GM12878 (cell line): ENCODE measurements around the gene PACS2. TPM values are rescaled to one million over a fixed set of nuclear protein-coding genes. Genes with fewer than 3 reads are reported as not detected.

ENCODE experiments used
- ATAC-seq: fragments of 200-7000 bp; cut with Tn5 transposase; 3 replicates; pipeline ENCODE4 v1.9.1; 2020; ENCODE audit warnings: mild to moderate bottlenecking, moderate library complexity
- BruUV-seq: library from RNA; stranded (reverse); fragments of 400-500 nt; replicated peaks from 2 replicates; lab custom pipeline; 2021; lab: Mats Ljungman, UMichigan
- CTCF ChIA-PET: fragments of 300-600 bp; sonication (Branson Sonifier 250); formaldehyde crosslinking; extraction: SDS; loops from one replicate; lab custom pipeline; 2021; ENCODE audit warnings: inconsistent platforms; lab: Yijun Ruan, JAX
- POLR2A ChIA-PET: fragments of 350-600 bp; formaldehyde crosslinking; extraction: SDS; loops from one replicate; lab custom pipeline; 2021; ENCODE audit warnings: inconsistent platforms; lab: Charles Lee
- RAD21 ChIA-PET: fragments of 300-600 bp; sonication (Branson Sonifier 250); formaldehyde crosslinking; loops from one replicate; lab custom pipeline; 2023; ENCODE audit warnings: antibody characterized with exemption; ENCODE audit not compliant: unreplicated experiment; lab: Charles Lee
- SMC1A ChIA-PET: fragments of 300-600 bp; sonication (Branson Sonifier 250); formaldehyde crosslinking; loops from one replicate; lab custom pipeline; 2023; ENCODE audit not compliant: unreplicated experiment, uncharacterized antibody; lab: Charles Lee
- DNase-seq: peaks from one replicate; pipeline ENCODE4 v3.0.0-alpha.2; 2011; ENCODE audit warnings: low read depth, low spot score
- FAIRE-seq: peaks from 3 replicates; lab custom pipeline; 2011; peaks lifted over from hg19 to GRCh38; lab: Jason Lieb, UNC
- H2AFZ ChIP-seq: 2 replicates; pipeline ENCODE4 v1.6.0; 2011; ENCODE audit warnings: low read depth, low read length, control low read depth; ENCODE audit not compliant: control insufficient read depth
- H3K27ac ChIP-seq: 2 replicates; pipeline ENCODE4 v1.5.1; 2011; ENCODE audit warnings: control low read depth; ENCODE audit not compliant: control insufficient read depth, insufficient read depth
- H3K27me3 ChIP-seq, 2 experiments: replicated peaks in 1 of 2; 2 replicates each; pipeline versions ENCODE4 v1.6.0 to v1.6.1; 2011; ENCODE audit warnings: low read length in 1 of 2; ENCODE audit not compliant: control insufficient read depth in 2 of 2, insufficient read depth in 2 of 2
- H3K36me3 ChIP-seq, 2 experiments: 2 replicates each; pipeline ENCODE4 v1.5.1; 2011; ENCODE audit warnings: low read length in 1 of 2; ENCODE audit not compliant: control insufficient read depth in 2 of 2, insufficient read depth in 2 of 2
- H3K4me1 ChIP-seq: 2 replicates; pipeline ENCODE4 v1.6.1; 2011; ENCODE audit warnings: mild to moderate bottlenecking, low read length, moderate library complexity, mixed read lengths; ENCODE audit not compliant: control insufficient read depth, insufficient read depth
- H3K4me2 ChIP-seq: 2 replicates; pipeline ENCODE4 v1.6.0; 2011; ENCODE audit warnings: control low read depth; ENCODE audit not compliant: control insufficient read depth, insufficient read depth
- H3K4me3 ChIP-seq: fragments of 200-600 bp; sonication (generic); 2 replicates; pipeline ENCODE4 v1.5.1; 2016
- H3K79me2 ChIP-seq: 2 replicates; pipeline ENCODE4 v1.6.0; 2011; ENCODE audit warnings: low read length; ENCODE audit not compliant: control insufficient read depth, insufficient read depth
- H3K9ac ChIP-seq: 2 replicates; pipeline ENCODE4 v1.8.0; 2011; ENCODE audit warnings: low read length, control low read depth, mixed read lengths; ENCODE audit not compliant: control insufficient read depth, insufficient read depth
- H3K9me3 ChIP-seq: replicated peaks from 3 replicates; pipeline ENCODE4 v1.5.1; 2011; ENCODE audit warnings: mild to moderate bottlenecking, low read length; ENCODE audit not compliant: control insufficient read depth, insufficient read depth
- H4K20me1 ChIP-seq: 2 replicates; pipeline ENCODE4 v1.6.0; 2011; ENCODE audit not compliant: control insufficient read depth, insufficient read depth
- BCL11A ChIP-seq: IDR thresholded peaks from 2 replicates; pipeline ENCODE4 v1.6.1; 2011; ENCODE audit warnings: low read depth, low read length
- BMI1 ChIP-seq: fragments of 450-650 bp; IDR thresholded peaks from 2 replicates; pipeline ENCODE4 v1.6.1; 2016; ENCODE audit warnings: mild to moderate bottlenecking, moderate library complexity, borderline replicate concordance
- CHD4 ChIP-seq: fragments of 200-600 bp; sonication (generic); IDR thresholded peaks from 2 replicates; pipeline ENCODE4 v1.6.1; 2016; ENCODE audit warnings: mild to moderate bottlenecking
- FOXK2 ChIP-seq: fragments of 450-650 bp; IDR thresholded peaks from 2 replicates; pipeline ENCODE4 v1.6.1; 2017; ENCODE audit warnings: mild to moderate bottlenecking, moderate library complexity
- MTA2 ChIP-seq: fragments of 450-650 bp; IDR thresholded peaks from 2 replicates; pipeline ENCODE4 v1.6.1; 2016; ENCODE audit warnings: low read depth, mild to moderate bottlenecking, moderate library complexity
- MYC ChIP-seq: IDR thresholded peaks from 2 replicates; pipeline ENCODE4 v1.6.1; 2011; ENCODE audit warnings: mild to moderate bottlenecking, low read length, moderate library complexity, inconsistent platforms; ENCODE audit not compliant: insufficient read depth, insufficient replicate concordance, insufficient read length, severe bottlenecking
- NR2F1 ChIP-seq: fragments of 450-650 bp; conservative IDR thresholded peaks from 2 replicates; pipeline ENCODE4 v1.6.1; 2017; ENCODE audit warnings: mild to moderate bottlenecking
- POLR2AphosphoS5 ChIP-seq: IDR thresholded peaks from 2 replicates; pipeline ENCODE4 v1.6.1; 2011; ENCODE audit warnings: mild to moderate bottlenecking, low read length, inconsistent platforms
- SMARCA5 ChIP-seq: fragments of 450-650 bp; IDR thresholded peaks from 2 replicates; pipeline ENCODE4 v1.6.1; 2017; ENCODE audit warnings: mild to moderate bottlenecking
- WRNIP1 ChIP-seq: IDR thresholded peaks from 2 replicates; pipeline ENCODE4 v1.6.1; 2011; ENCODE audit warnings: low read depth, low read length, improper control_type of control experiment, borderline replicate concordance
- YBX1 ChIP-seq: fragments of 450-650 bp; IDR thresholded peaks from 2 replicates; pipeline ENCODE4 v1.6.1; 2016; ENCODE audit warnings: antibody characterized with exemption
- WGBS: methylation state at CpG from one replicate; pipeline ENCODE4 v1.1.6; 2016; ENCODE audit warnings: low lambda C conversion rate; ENCODE audit not compliant: insufficient replicate concordance, insufficient coverage; ENCODE audit errors: missing lambda C conversion rate; 5-methylcytosine and 5-hydroxymethylcytosine counted together
- in situ Hi-C: fragments of 300-500 bp; cut with MboI; formaldehyde crosslinking; loops from 9 replicates; pipeline ENCODE4 v1.14.3; 2018; ENCODE audit warnings: mixed read lengths
- intact Hi-C: fragments of 100-400 bp; cut with micrococcal nuclease; formaldehyde crosslinking; loops from one replicate; pipeline ENCODE4 v1.14.2; 2022; ENCODE audit not compliant: unreplicated experiment
- polyA plus RNA-seq, 11 experiments: library from polyadenylated mRNA; depleted of rRNA in 4 of 11; unstranded in 6 of 11; stranded (reverse) in 5 of 11; fragments of >200 nt; fragmentation: Nextera tagmentation in 4 of 11; fragmentation: Illumina TruSeq in 1 of 11; extraction: Ambion mirVana in 4 of 11; extraction: Trizol in 1 of 11; gene quantifications; 1 replicate in 1 of 11; 2 replicates in 10 of 11; pipeline versions ENCODE4 v1.2.1 to v1.2.3, GENCODE V29; 2011 to 2016; ENCODE audit warnings: inconsistent platforms in 2 of 11, missing spikeins in 2 of 11, low read depth in 1 of 11
- total RNA-seq, 4 experiments: library from RNA; depleted of rRNA in 3 of 4; stranded (reverse); fragments of >200 nt in 3 of 4; fragmentation: Illumina TruSeq in 1 of 4; extraction: Trizol in 1 of 4; gene quantifications; 2 replicates each; pipeline versions ENCODE4 v1.2.1 to v1.2.3, GENCODE V29; 2013 to 2021
- TF ChIP-seq, protein P1 (sequence below): fragments of 450-650 bp; conservative IDR thresholded peaks from 2 replicates; pipeline ENCODE4 v1.6.1; 2017; ENCODE audit warnings: mild to moderate bottlenecking, moderate library complexity
- TF ChIP-seq, protein P2 (sequence below): fragments of 450-650 bp; IDR thresholded peaks from 2 replicates; pipeline ENCODE4 v1.6.1; 2016; ENCODE audit warnings: mild to moderate bottlenecking

Gene PACS2
- total and polyA plus RNA-seq, 10 of the 15 experiments (the other 5 are each of a cell fraction or from before 2014, with no cell fraction given): 0.21 to 37.3 (median 9.4) TPM

DNA sequence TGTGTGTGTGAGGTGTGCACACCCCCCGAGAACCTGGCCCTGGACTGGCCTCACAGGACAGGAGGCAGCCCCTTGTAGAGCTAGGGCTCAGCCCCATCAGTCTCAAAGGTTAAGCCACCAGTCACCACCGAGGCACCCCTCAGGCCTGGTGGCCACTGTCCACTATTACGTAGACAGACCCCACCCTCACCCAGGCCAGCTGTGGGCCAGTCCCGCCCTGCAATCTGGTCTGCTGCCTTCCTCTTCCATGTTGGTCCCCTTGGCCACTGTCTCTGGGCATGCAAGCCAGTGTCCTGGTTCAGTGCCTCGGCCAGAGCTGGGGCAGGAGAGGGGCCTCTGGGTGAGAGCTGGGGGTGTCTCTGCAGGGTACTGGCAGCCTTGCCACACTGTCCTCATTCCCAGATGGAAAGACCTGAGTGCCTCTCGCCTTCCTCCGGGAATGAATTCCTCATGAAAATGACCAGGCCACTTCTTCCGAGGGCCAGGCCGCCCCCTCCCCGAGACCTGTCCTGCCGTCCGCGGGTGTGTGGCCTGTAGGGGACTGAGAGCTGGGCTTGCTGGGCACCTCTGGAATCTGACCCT is 82.9 kb downstream of the PACS2 start:
- TF ChIP-seq POLR2AphosphoS5: no peak
- no peak for TF ChIP-seq BCL11A
- TF ChIP-seq YBX1: no peak
- TF ChIP-seq, protein P1, sequence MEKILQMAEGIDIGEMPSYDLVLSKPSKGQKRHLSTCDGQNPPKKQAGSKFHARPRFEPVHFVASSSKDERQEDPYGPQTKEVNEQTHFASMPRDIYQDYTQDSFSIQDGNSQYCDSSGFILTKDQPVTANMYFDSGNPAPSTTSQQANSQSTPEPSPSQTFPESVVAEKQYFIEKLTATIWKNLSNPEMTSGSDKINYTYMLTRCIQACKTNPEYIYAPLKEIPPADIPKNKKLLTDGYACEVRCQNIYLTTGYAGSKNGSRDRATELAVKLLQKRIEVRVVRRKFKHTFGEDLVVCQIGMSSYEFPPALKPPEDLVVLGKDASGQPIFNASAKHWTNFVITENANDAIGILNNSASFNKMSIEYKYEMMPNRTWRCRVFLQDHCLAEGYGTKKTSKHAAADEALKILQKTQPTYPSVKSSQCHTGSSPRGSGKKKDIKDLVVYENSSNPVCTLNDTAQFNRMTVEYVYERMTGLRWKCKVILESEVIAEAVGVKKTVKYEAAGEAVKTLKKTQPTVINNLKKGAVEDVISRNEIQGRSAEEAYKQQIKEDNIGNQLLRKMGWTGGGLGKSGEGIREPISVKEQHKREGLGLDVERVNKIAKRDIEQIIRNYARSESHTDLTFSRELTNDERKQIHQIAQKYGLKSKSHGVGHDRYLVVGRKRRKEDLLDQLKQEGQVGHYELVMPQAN: no peak
- TF ChIP-seq BMI1: no peak
- no peak for TF ChIP-seq NR2F1
- TF ChIP-seq, protein P2, sequence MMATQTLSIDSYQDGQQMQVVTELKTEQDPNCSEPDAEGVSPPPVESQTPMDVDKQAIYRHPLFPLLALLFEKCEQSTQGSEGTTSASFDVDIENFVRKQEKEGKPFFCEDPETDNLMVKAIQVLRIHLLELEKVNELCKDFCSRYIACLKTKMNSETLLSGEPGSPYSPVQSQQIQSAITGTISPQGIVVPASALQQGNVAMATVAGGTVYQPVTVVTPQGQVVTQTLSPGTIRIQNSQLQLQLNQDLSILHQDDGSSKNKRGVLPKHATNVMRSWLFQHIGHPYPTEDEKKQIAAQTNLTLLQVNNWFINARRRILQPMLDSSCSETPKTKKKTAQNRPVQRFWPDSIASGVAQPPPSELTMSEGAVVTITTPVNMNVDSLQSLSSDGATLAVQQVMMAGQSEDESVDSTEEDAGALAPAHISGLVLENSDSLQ: no peak
- no peak for TF ChIP-seq WRNIP1
- TF ChIP-seq CHD4: no peak
- no peak for TF ChIP-seq MTA2
- TF ChIP-seq FOXK2: no peak
- no peak for TF ChIP-seq SMARCA5
- no peak for TF ChIP-seq MYC
- peaks cover 1 to 12% of the 10 kb centered on the region in 2 experiments; a peak in 3 of 4 replicates for H3K36me3 ChIP-seq
- in situ Hi-C loops (no loop called here), intact Hi-C loops (no loop called here)
- peak overlapping the region; percentile 92; the same call in 1 of the 2 replicates for H2AFZ ChIP-seq
- RAD21 ChIA-PET: interaction anchor here (0.8 kb wide), 1 partner anchor 92 kb away, joined by 3 read pairs; no protein-coding TSS in a partner anchor
- CTCF ChIA-PET: interaction anchor here (0.6 to 0.8 kb wide), 3 partner anchors 27 to 1020 kb away, joined by 3 read pairs; no protein-coding TSS in a partner anchor
- peak overlapping the region; percentile 84 for H3K27ac ChIP-seq
- no peaks in the 10 kb centered on the region; the same call in 2 of the 3 replicates for H3K9me3 ChIP-seq
- peak overlapping the region; percentile 90; the same call in 1 of the 2 replicates for H3K4me2 ChIP-seq
- H3K4me3 ChIP-seq: peak overlapping the region; percentile 88; the same call in 1 of the 2 replicates
- no peak for DNase-seq
- WGBS: 90% methylated on average over 13 of the region's 13 CpGs
- no peak for ATAC-seq
- peaks cover 15% of the 10 kb centered on the region for H3K79me2 ChIP-seq
- no peaks in the 10 kb centered on the region for H4K20me1 ChIP-seq
- FAIRE-seq: no peak
- H3K4me1 ChIP-seq: peaks cover 15% of the 10 kb centered on the region
- SMC1A ChIA-PET: interaction anchor here (1.0 to 1.2 kb wide), 2 partner anchors 27 to 83 kb away, joined by 4 read pairs; no protein-coding TSS in a partner anchor
- peak overlapping the region; percentile 94; the same call in 1 of the 2 replicates for H3K9ac ChIP-seq
- no TSS peak for BruUV-seq
- POLR2A ChIA-PET: interaction anchor here (0.5 to 1.4 kb wide), 3 partner anchors 11 to 883 kb away, joined by 3 to 8 read pairs (median 5); no protein-coding TSS in a partner anchor
- H3K27me3 ChIP-seq: no peaks in the 10 kb centered on the region
